HepG2 (cell line): ENCODE results near the gene NECAB2. TPM values are rescaled to one million over a fixed set of nuclear protein-coding genes. Genes with fewer than 3 reads are reported as not detected.

Source experiments
- E2F1 ChIP-seq: sonication (generic); formaldehyde crosslinking; IDR thresholded peaks from 2 replicates; pipeline ENCODE4 v1.5.0; 2020; ENCODE audit warnings: missing genetic modification reagents
- ERF ChIP-seq: IDR thresholded peaks from 2 replicates; pipeline ENCODE4 v1.6.1; 2018; ENCODE audit warnings: missing biosample characterization, missing genetic modification reagents
- KMT2B ChIP-seq: IDR thresholded peaks from 2 replicates; pipeline ENCODE4 v1.6.1; 2016; ENCODE audit warnings: missing genetic modification reagents, missing compliant biosample characterization
- MXI1 ChIP-seq: IDR thresholded peaks from 3 replicates; pipeline ENCODE4 v1.6.1; 2012; ENCODE audit warnings: low read depth, low read length, inconsistent platforms, borderline replicate concordance
- NONO ChIP-seq, 2 experiments: fragments of 450-650 bp in 1 of 2; sonication (generic) in 1 of 2; formaldehyde crosslinking in 1 of 2; IDR thresholded peaks in 1 of 2; conservative IDR thresholded peaks in 1 of 2; 2 replicates each; pipeline versions ENCODE4 v1.6.1 to v1.8.0; 2017 to 2022; ENCODE audit warnings: mild to moderate bottlenecking in 1 of 2, missing genetic modification reagents in 1 of 2, moderate library complexity in 1 of 2
- NR2F6 ChIP-seq, 2 experiments: IDR thresholded peaks; 2 replicates each; pipeline ENCODE4 v1.6.1; 2016; ENCODE audit warnings: antibody characterized with exemption in 1 of 2, mild to moderate bottlenecking in 1 of 2
- PHF20 ChIP-seq: sonication (generic); formaldehyde crosslinking; IDR thresholded peaks from 2 replicates; pipeline ENCODE4 v1.5.0; 2020; ENCODE audit warnings: mild to moderate bottlenecking, missing genetic modification reagents
- POLR2AphosphoS5 ChIP-seq: IDR thresholded peaks from 2 replicates; pipeline ENCODE4 v1.6.1; 2012; ENCODE audit warnings: low read depth, low read length
- PRDM15 ChIP-seq: sonication (generic); formaldehyde crosslinking; IDR thresholded peaks from 2 replicates; pipeline ENCODE4 v1.4.0; 2020; ENCODE audit warnings: missing genetic modification reagents
- RAD21 ChIP-seq: fragments of 450-650 bp; formaldehyde crosslinking; IDR thresholded peaks from 2 replicates; pipeline ENCODE4 v1.5.0; 2020; ENCODE audit warnings: mild to moderate bottlenecking
- SOX13 ChIP-seq, 3 experiments: fragments of 450-650 bp in 1 of 3; sonication (generic) in 1 of 3; formaldehyde crosslinking in 1 of 3; IDR thresholded peaks in 2 of 3; conservative IDR thresholded peaks in 1 of 3; 2 replicates each; pipeline versions ENCODE4 v1.5.0 to v1.6.1; 2016 to 2020; ENCODE audit warnings: antibody characterized with exemption in 1 of 3, mild to moderate bottlenecking in 1 of 3, missing compliant biosample characterization in 1 of 3, missing genetic modification reagents in 1 of 3, moderate library complexity in 1 of 3
- SRSF4 ChIP-seq: fragments of 200-400 bp; formaldehyde crosslinking; IDR thresholded peaks from one replicate; pipeline ENCODE4 v1.6.1; 2018; ENCODE audit warnings: mild to moderate bottlenecking, low read depth, low read length, moderate library complexity; ENCODE audit not compliant: poor library complexity, severe bottlenecking
- STAT5B ChIP-seq: sonication (generic); formaldehyde crosslinking; IDR thresholded peaks from 2 replicates; pipeline ENCODE4 v1.4.0; 2020; ENCODE audit warnings: missing genetic modification reagents
- XRCC5 ChIP-seq: fragments of 200-400 bp; formaldehyde crosslinking; optimal IDR thresholded peaks from 2 replicates; pipeline ENCODE3; 2017; ENCODE audit warnings: mild to moderate bottlenecking, low read length
- ZEB1 ChIP-seq: IDR thresholded peaks from 2 replicates; pipeline ENCODE4 v1.6.1; 2012; ENCODE audit warnings: mild to moderate bottlenecking, low read depth, inconsistent platforms; ENCODE audit not compliant: insufficient replicate concordance
- ZMYM4 ChIP-seq: sonication (generic); formaldehyde crosslinking; IDR thresholded peaks from 2 replicates; pipeline ENCODE4 v1.8.1; 2023; ENCODE audit warnings: mild to moderate bottlenecking, missing genetic modification reagents
- ZNF280D ChIP-seq: sonication (generic); formaldehyde crosslinking; IDR thresholded peaks from 2 replicates; pipeline ENCODE4 v1.5.1; 2020; ENCODE audit warnings: mild to moderate bottlenecking, missing genetic modification reagents
- ZNF598 ChIP-seq: sonication (generic); formaldehyde crosslinking; IDR thresholded peaks from 2 replicates; pipeline ENCODE4 v1.5.1; 2020; ENCODE audit warnings: mild to moderate bottlenecking, missing genetic modification reagents, borderline replicate concordance
- ZNF614 ChIP-seq: IDR thresholded peaks from 2 replicates; pipeline ENCODE4 v1.6.1; 2018; ENCODE audit warnings: missing biosample characterization, missing genetic modification reagents, inconsistent platforms, borderline replicate concordance
- polyA plus RNA-seq, 8 experiments: library from polyadenylated mRNA; depleted of rRNA in 3 of 8; stranded (reverse) in 7 of 8; unstranded in 1 of 8; fragments of >200 nt; fragmentation: Illumina TruSeq in 4 of 8; extraction: Trizol in 4 of 8; gene quantifications; 2 replicates each; pipeline versions ENCODE4 v1.2.1 to v1.2.3, GENCODE V29; 2011 to 2016; ENCODE audit warnings: low read depth in 4 of 8, missing spikeins in 1 of 8, mixed read lengths in 1 of 8; ENCODE audit not compliant: insufficient read depth in 1 of 8
- total RNA-seq, 5 experiments: library from RNA; depleted of rRNA; stranded (reverse); fragments of >200 nt; fragmentation: Illumina TruSeq; extraction: Trizol; gene quantifications; 2 replicates each; pipeline ENCODE4 v1.2.3, GENCODE V29; 2016; ENCODE audit warnings: low read depth in 1 of 5

NECAB2 gene
- total and polyA plus RNA-seq, 2 of the 13 experiments (the other 11 are each of a cell fraction or from before 2014, with no cell fraction given), result 0.21 to 0.49 TPM

GRCh38 chr16:83926726-83927397 is 41.2 kb upstream of the NECAB2 start (continued):
- TF ChIP-seq SOX13 (IDR thresholded peaks at IDR 0.05) (no peak), SOX13 (CRISPR knock-in tag; conservative IDR thresholded peaks at IDR 0.05 in 1 of 2, IDR thresholded peaks at IDR 0.05 in 1 of 2) (peak in 1 of 2 experiments; percentile 40; a peak in 1 of 4 replicates), PHF20 (CRISPR knock-in tag) (no peak), ZMYM4 (CRISPR knock-in tag) (0 out of 2 replicates have a peak, but pooled peaks have one; percentile 20), ZNF598 (0 out of 2 replicates have a peak, but pooled peaks have one; percentile 72), KMT2B (no peak), NR2F6 (IDR thresholded peaks at IDR 0.05) (no peak), NR2F6 (CRISPR knock-in tag; IDR thresholded peaks at IDR 0.05) (0 out of 2 replicates have a peak, but pooled peaks have one; percentile 53), ZNF280D (no peak), E2F1 (CRISPR knock-in tag) (no peak), ZNF614 (CRISPR knock-in tag) (peak; percentile 71; the same call in 1 of the 2 replicates), STAT5B (no peak), RAD21 (CRISPR knock-in tag) (peak; percentile 97), POLR2AphosphoS5 (no peak), XRCC5 (peak; percentile 92), NONO (IDR thresholded peaks at IDR 0.05) (no peak), NONO (CRISPR knock-in tag; conservative IDR thresholded peaks at IDR 0.05) (no peak), ERF (peak; percentile 70), SRSF4 (no peak), MXI1 (peak; percentile 48; the same call in 1 of the 3 replicates), PRDM15 (no peak), ZEB1 (peak; percentile 88)
